ENCODE results near the gene RBM4. TPM values are rescaled to one million over a fixed set of nuclear protein-coding genes. Genes with fewer than 3 reads are reported as not detected.

Gene RBM4
- total RNA-seq, 1 experiment from 2014 or later: 172 TPM

- Mint-ChIP-seq H3K27me3 (ENCODE audit: insufficient read depth, unreplicated experiment) (no peaks in the 10 kb centered on the region), H3K27ac (ENCODE audit: low read depth, unreplicated experiment) (no peak overlapping the region), H3K36me3 (ENCODE audit: insufficient read depth, unreplicated experiment) (peaks cover 96% of the 10 kb centered on the region), H3K4me1 (ENCODE audit: insufficient read depth, unreplicated experiment) (peaks cover 9% of the 10 kb centered on the region), H3K4me3 (ENCODE audit: unreplicated experiment) (no peak overlapping the region), H3K9me3 (ENCODE audit: unreplicated experiment) (no peaks in the 10 kb centered on the region)
- no peak for TF ChIP-seq CTCF (IDR thresholded peaks at IDR 0.05; ENCODE audit: unreplicated experiment)
- BruUV-seq (replicated peaks): no TSS peak
- CTCF ChIA-PET: interaction anchor here (0.6 kb wide), 1 partner anchor 78 kb away, joined by 3 read pairs; the partner anchor contains the start of gene ZDHHC24
- POLR2A ChIA-PET: interaction anchor here (1.0 to 21.3 kb wide), 2 partner anchors 8 to 13 kb away, joined by 5 to 420 read pairs; partner anchors contain the start of genes RBM14 and RBM4
- no peak for DNase-seq (ENCODE audit: unreplicated experiment)
- intact Hi-C loops (cut with micrococcal nuclease): no loop called here
These were observed 14.1 kb upstream of the RBM4 start for GRCh38 chr11:66624450-66624849.

GRCh38 chr11:66625041-66625751 is 13.3 kb upstream of the RBM4 start:
- no peak overlapping the region for H3K27ac Mint-ChIP-seq (ENCODE audit: low read depth, unreplicated experiment)
- H3K4me1 Mint-ChIP-seq (ENCODE audit: insufficient read depth, unreplicated experiment): peaks cover 5% of the 10 kb centered on the region
- H3K4me3 Mint-ChIP-seq (ENCODE audit: unreplicated experiment): no peak overlapping the region
- CTCF ChIA-PET: interaction anchor here (0.6 kb wide), 1 partner anchor 79 kb away, joined by 3 read pairs; the partner anchor contains the start of gene ZDHHC24
- intact Hi-C loops (cut with micrococcal nuclease): no loop called here
- peaks cover 96% of the 10 kb centered on the region for H3K36me3 Mint-ChIP-seq (ENCODE audit: insufficient read depth, unreplicated experiment)
- TF ChIP-seq CTCF (IDR thresholded peaks at IDR 0.05; ENCODE audit: unreplicated experiment): no peak
- POLR2A ChIA-PET: interaction anchor here (1.0 to 21.3 kb wide), 2 partner anchors 9 to 12 kb away, joined by 5 to 420 read pairs; partner anchors contain the start of genes RBM14 and RBM4
- no peaks in the 10 kb centered on the region for H3K9me3 Mint-ChIP-seq (ENCODE audit: unreplicated experiment)
- DNase-seq (ENCODE audit: unreplicated experiment): no peak
- BruUV-seq (replicated peaks): no TSS peak
- H3K27me3 Mint-ChIP-seq (ENCODE audit: insufficient read depth, unreplicated experiment): no peaks in the 10 kb centered on the region

GRCh38 chr11:66625752-66626149 is 12.8 kb upstream of the RBM4 start:
- BruUV-seq (replicated peaks): no TSS peak
- Mint-ChIP-seq H3K4me1 (ENCODE audit: insufficient read depth, unreplicated experiment) (peaks cover 5% of the 10 kb centered on the region), H3K27ac (ENCODE audit: low read depth, unreplicated experiment) (no peak overlapping the region), H3K36me3 (ENCODE audit: insufficient read depth, unreplicated experiment) (peaks cover 96% of the 10 kb centered on the region), H3K9me3 (ENCODE audit: unreplicated experiment) (no peaks in the 10 kb centered on the region), H3K27me3 (ENCODE audit: insufficient read depth, unreplicated experiment) (no peaks in the 10 kb centered on the region), H3K4me3 (ENCODE audit: unreplicated experiment) (no peak overlapping the region)
- DNase-seq (ENCODE audit: unreplicated experiment): no peak
- intact Hi-C loops (cut with micrococcal nuclease): no loop called here
- ChIA-PET CTCF (no interaction called here), POLR2A (interaction anchor here (21.3 kb wide), 1 partner anchor 11 kb away, joined by 420 read pairs; the partner anchor contains the start of gene RBM4)
- TF ChIP-seq CTCF (IDR thresholded peaks at IDR 0.05; ENCODE audit: unreplicated experiment): no peak

- peaks cover 5% of the 10 kb centered on the region for H3K4me1 Mint-ChIP-seq (ENCODE audit: insufficient read depth, unreplicated experiment)
- intact Hi-C loops (cut with micrococcal nuclease): no loop called here
These were observed 12.1 kb upstream of the RBM4 start for GRCh38 chr11:66626382-66626781.

More at GRCh38 chr11:66626382-66626781, 12.1 kb upstream of the RBM4 start:
- Mint-ChIP-seq H3K4me3 (ENCODE audit: unreplicated experiment) (no peak overlapping the region), H3K9me3 (ENCODE audit: unreplicated experiment) (no peaks in the 10 kb centered on the region), H3K36me3 (ENCODE audit: insufficient read depth, unreplicated experiment) (peaks cover 96% of the 10 kb centered on the region), H3K27ac (ENCODE audit: low read depth, unreplicated experiment) (no peak overlapping the region), H3K27me3 (ENCODE audit: insufficient read depth, unreplicated experiment) (no peaks in the 10 kb centered on the region)
- ChIA-PET POLR2A (interaction anchor here (1.7 to 21.3 kb wide), 2 partner anchors 9 to 11 kb away, joined by 6 to 420 read pairs; partner anchors contain the start of genes RBM14 and RBM4), CTCF (interaction anchor here (0.7 kb wide), 1 partner anchor 380 kb away, joined by 3 read pairs; no protein-coding TSS in a partner anchor)
- no peak for DNase-seq (ENCODE audit: unreplicated experiment)
- no peak for TF ChIP-seq CTCF (IDR thresholded peaks at IDR 0.05; ENCODE audit: unreplicated experiment)
- no TSS peak for BruUV-seq (replicated peaks)

Data from MCF 10A (cell line).